Measurements from ENCODE around the gene VASP. TPM values are rescaled to one million over a fixed set of nuclear protein-coding genes. Genes with fewer than 3 reads are reported as not detected.

VASP gene
- total and polyA plus RNA-seq, 2 of the 13 experiments (the other 11 are each of a cell fraction or from before 2014, with no cell fraction given), result 41.8 to 67.1 TPM

- TF ChIP-seq, protein P1, sequence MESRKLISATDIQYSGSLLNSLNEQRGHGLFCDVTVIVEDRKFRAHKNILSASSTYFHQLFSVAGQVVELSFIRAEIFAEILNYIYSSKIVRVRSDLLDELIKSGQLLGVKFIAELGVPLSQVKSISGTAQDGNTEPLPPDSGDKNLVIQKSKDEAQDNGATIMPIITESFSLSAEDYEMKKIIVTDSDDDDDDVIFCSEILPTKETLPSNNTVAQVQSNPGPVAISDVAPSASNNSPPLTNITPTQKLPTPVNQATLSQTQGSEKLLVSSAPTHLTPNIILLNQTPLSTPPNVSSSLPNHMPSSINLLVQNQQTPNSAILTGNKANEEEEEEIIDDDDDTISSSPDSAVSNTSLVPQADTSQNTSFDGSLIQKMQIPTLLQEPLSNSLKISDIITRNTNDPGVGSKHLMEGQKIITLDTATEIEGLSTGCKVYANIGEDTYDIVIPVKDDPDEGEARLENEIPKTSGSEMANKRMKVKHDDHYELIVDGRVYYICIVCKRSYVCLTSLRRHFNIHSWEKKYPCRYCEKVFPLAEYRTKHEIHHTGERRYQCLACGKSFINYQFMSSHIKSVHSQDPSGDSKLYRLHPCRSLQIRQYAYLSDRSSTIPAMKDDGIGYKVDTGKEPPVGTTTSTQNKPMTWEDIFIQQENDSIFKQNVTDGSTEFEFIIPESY (CRISPR knock-in tag; IDR thresholded peaks at IDR 0.05), result peak; percentile 96
- TF ChIP-seq SAP130 (CRISPR knock-in tag; IDR thresholded peaks at IDR 0.05; ENCODE audit: low read depth) (peak; percentile 38; the same call in 1 of the 2 replicates), IKZF5 (CRISPR knock-in tag; IDR thresholded peaks at IDR 0.05) (0 out of 2 replicates have a peak, but pooled peaks have one; percentile 42)
These were observed 62.5 kb downstream of the VASP start (continued) for GRCh38 chr19:45569619-45570421.

GRCh38 chr19:45571457-45572220 is 64.4 kb downstream of the VASP start:
- intact Hi-C loops (cut with micrococcal nuclease; ENCODE audit: unreplicated experiment), result no loop called here
- H3K4me1 ChIP-seq (ENCODE audit: insufficient read depth, low read length), result peaks cover 44% of the 10 kb centered on the region
- in situ Hi-C loops (cut with HindIII; ENCODE audit: extremely low pct_ligation_motif_present, low pct_unique_long_range_greater_than_20kb), result no loop called here
- 97% methylated on average over 8 of the region's 8 CpGs for WGBS (ENCODE audit: low lambda C conversion rate)
- ATAC-seq (no peak), FAIRE-seq (no peak), DNase-seq (ENCODE audit: low spot score) (no peak)
- BruUV-seq (replicated peaks), result no TSS peak
- peaks cover 1 to 4% of the 10 kb centered on the region in 2 experiments; a peak in 1 of 5 replicates for H3K36me3 ChIP-seq (replicated peaks in 1 of 2; ENCODE audit: control insufficient read depth in 1 of 2, insufficient read depth in 2 of 2, low read length in 2 of 2)
- ChIA-PET POLR2A (no interaction called here), CTCF (ENCODE audit: low intra/inter-chr PET ratio, low total read pairs) (no interaction called here)
- no peak overlapping the region for H3K4me2 ChIP-seq (ENCODE audit: low read depth, low read length)
- no peak overlapping the region for H3K4me3 ChIP-seq (replicated peaks in 1 of 3; ENCODE audit: insufficient read depth in 1 of 3, low read depth in 2 of 3, low read length in 3 of 3)
- no peaks in the 10 kb centered on the region for H3K9me3 ChIP-seq (ENCODE audit: low read length)
- no peaks in the 10 kb centered on the region for H4K20me1 ChIP-seq (ENCODE audit: insufficient read depth, low read length)
- no peak overlapping the region for H3K27ac ChIP-seq (ENCODE audit: extremely low read length, insufficient read depth, low read length)
- H3K9ac ChIP-seq (ENCODE audit: insufficient read depth, low read depth, low read length), result no peak overlapping the region
- H3K27me3 ChIP-seq (ENCODE audit: control insufficient read depth in 1 of 2, insufficient read depth in 2 of 2, low read length in 2 of 2), result no peaks in the 10 kb centered on the region
- H2AFZ ChIP-seq (ENCODE audit: low read length), result no peak overlapping the region
- TF ChIP-seq TBP (CRISPR knock-in tag; IDR thresholded peaks at IDR 0.05), result no peak
- TF ChIP-seq HCFC1 (IDR thresholded peaks at IDR 0.05; ENCODE audit: low read depth, low read length), result no peak
- TF ChIP-seq PRDM15 (CRISPR knock-in tag; IDR thresholded peaks at IDR 0.05), result no peak
- TF ChIP-seq NKX3-1 (CRISPR knock-in tag; IDR thresholded peaks at IDR 0.05), result no peak
- TF ChIP-seq ZNF878 (CRISPR knock-in tag; IDR thresholded peaks at IDR 0.05), result no peak
- no peak for TF ChIP-seq BRF2 (CRISPR knock-in tag; IDR thresholded peaks at IDR 0.05)
- TF ChIP-seq HOXA5 (CRISPR knock-in tag; IDR thresholded peaks at IDR 0.05), result no peak
- TF ChIP-seq BHLHE40 (IDR thresholded peaks at IDR 0.05; ENCODE audit: low read length), result no peak
- H3K79me2 ChIP-seq (ENCODE audit: insufficient read depth, low read length), result peaks cover 27% of the 10 kb centered on the region
